IMR-90 (cell line): ENCODE measurements around the gene ATP1B3.

ENCODE experiments used
- CEBPB ChIP-seq: IDR thresholded peaks from 2 replicates; pipeline ENCODE4 v1.6.1; 2012; ENCODE audit warnings: low read depth, low read length, improper control_type of control experiment
- CTCF ChIP-seq: conservative IDR thresholded peaks from 2 replicates; pipeline ENCODE4 v1.5.1; 2012; ENCODE audit warnings: mild to moderate bottlenecking, low read depth, low read length, improper control_type of control experiment
- ELK1 ChIP-seq: fragments of 150-350 bp; IDR thresholded peaks from 2 replicates; pipeline ENCODE4 v1.6.1; 2016; ENCODE audit warnings: low read depth, mild to moderate bottlenecking, low read length, moderate library complexity, borderline replicate concordance
- POLR2A ChIP-seq: IDR thresholded peaks from 2 replicates; pipeline ENCODE4 v1.6.1; 2012; ENCODE audit warnings: mild to moderate bottlenecking, low read depth, low read length

GRCh38 chr3:141941093-141941492 lies 64.7 kb downstream of the ATP1B3 start:
- no peak for TF ChIP-seq ELK1
- no peak for TF ChIP-seq POLR2A
- no peak for TF ChIP-seq CTCF
- TF ChIP-seq CEBPB: no peak
